ENCODE results near the gene EMILIN3.

The EMILIN3 gene

GRCh38 chr20:41390889-41391288, 24.3 kb upstream of the EMILIN3 start:
- no peak for DNase-seq

GRCh38 chr20:41387444-41387851, 20.8 kb upstream of the EMILIN3 start:
- no peak for DNase-seq

GRCh38 chr20:41386502-41387427, 20.1 kb upstream of the EMILIN3 start:
- no peak for DNase-seq

GRCh38 chr20:41382791-41383305, 16.2 kb upstream of the EMILIN3 start:
- no peak for DNase-seq

- DNase-seq: no peak
Measured at GRCh38 chr20:41380551-41381193, 14.1 kb upstream of the EMILIN3 start.

GRCh38 chr20:41379551-41379950, 12.9 kb upstream of the EMILIN3 start:
- no peak for DNase-seq

- no peak for DNase-seq
Measured at GRCh38 chr20:41377275-41377674, 10.7 kb upstream of the EMILIN3 start.

GRCh38 chr20:41376349-41376748, 9.7 kb upstream of the EMILIN3 start:
- DNase-seq: no peak

- DNase-seq: no peak
Measured at GRCh38 chr20:41375846-41376245, 9.2 kb upstream of the EMILIN3 start.

GRCh38 chr20:41373931-41374920, 7.6 kb upstream of the EMILIN3 start:
- no peak for DNase-seq

GRCh38 chr20:41373251-41373783, 6.7 kb upstream of the EMILIN3 start:
- DNase-seq: no peak

GRCh38 chr20:41371371-41371770, 4.8 kb upstream of the EMILIN3 start:
- DNase-seq: no peak

- DNase-seq: no peak
Measured at GRCh38 chr20:41370176-41370575, 3.6 kb upstream of the EMILIN3 start.

- DNase-seq: no peak
Measured at GRCh38 chr20:41369673-41370072, 3.1 kb upstream of the EMILIN3 start.

GRCh38 chr20:41367956-41368355, 1.3 kb upstream of the EMILIN3 start:
- DNase-seq: no peak

- DNase-seq: no peak
Measured at GRCh38 chr20:41367393-41367695, 726 bp upstream of the EMILIN3 start.

- DNase-seq: no peak
Measured at GRCh38 chr20:41365777-41366545, 657 bp downstream of the EMILIN3 start.

- no peak for DNase-seq
Measured at GRCh38 chr20:41364967-41365765, 1.5 kb downstream of the EMILIN3 start.

- DNase-seq: no peak
Measured at GRCh38 chr20:41364236-41364855, 2.3 kb downstream of the EMILIN3 start.

GRCh38 chr20:41363601-41364000, 3.0 kb downstream of the EMILIN3 start:
- DNase-seq: no peak

- DNase-seq: no peak
Measured at GRCh38 chr20:41362748-41363140, 3.9 kb downstream of the EMILIN3 start.
